Medulla oblongata (tissue), 1 donor: ENCODE data around the gene CSE1L.
"Not testable (repeated sequence)": the region's sequence is repeated elsewhere in the genome, so short reads cannot be mapped to it uniquely, and the experiment has no call there.

Source experiments
- DNase-seq: peaks from one replicate; pipeline ENCODE4 v3.0.0-alpha.2; 2015; ENCODE audit errors: extremely low spot score

The CSE1L gene

GRCh38 chr20:49074521-49074920 lies 28.4 kb downstream of the CSE1L start:
- no peak for DNase-seq

DNA sequence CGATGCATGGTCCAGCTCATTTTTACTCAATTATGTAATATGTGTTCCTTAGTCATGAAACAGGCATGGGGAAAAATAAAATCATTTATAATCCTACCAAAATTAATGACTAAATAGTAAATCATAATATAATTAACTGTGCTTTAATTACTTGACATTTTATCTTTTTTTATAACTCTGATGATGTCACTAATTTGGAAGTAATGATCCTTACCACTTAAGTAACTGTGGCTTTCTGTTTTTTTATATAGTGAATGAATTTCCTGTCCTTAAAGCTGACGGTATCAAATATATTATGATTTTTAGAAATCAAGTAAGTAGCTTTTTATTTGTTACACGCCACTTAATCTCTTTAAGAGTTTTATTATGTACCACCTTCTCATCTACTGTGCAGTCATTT lies 32.2 kb downstream of the CSE1L start:
- DNase-seq = no peak

GRCh38 chr20:49082295-49082694 lies 36.2 kb downstream of the CSE1L start:
- not testable (repeated sequence) for DNase-seq

- DNase-seq = no peak
Observed at GRCh38 chr20:49091104-49091503, 45.0 kb downstream of the CSE1L start.

GRCh38 chr20:49091762-49092161 lies 45.6 kb downstream of the CSE1L start:
- DNase-seq = no peak

DNA sequence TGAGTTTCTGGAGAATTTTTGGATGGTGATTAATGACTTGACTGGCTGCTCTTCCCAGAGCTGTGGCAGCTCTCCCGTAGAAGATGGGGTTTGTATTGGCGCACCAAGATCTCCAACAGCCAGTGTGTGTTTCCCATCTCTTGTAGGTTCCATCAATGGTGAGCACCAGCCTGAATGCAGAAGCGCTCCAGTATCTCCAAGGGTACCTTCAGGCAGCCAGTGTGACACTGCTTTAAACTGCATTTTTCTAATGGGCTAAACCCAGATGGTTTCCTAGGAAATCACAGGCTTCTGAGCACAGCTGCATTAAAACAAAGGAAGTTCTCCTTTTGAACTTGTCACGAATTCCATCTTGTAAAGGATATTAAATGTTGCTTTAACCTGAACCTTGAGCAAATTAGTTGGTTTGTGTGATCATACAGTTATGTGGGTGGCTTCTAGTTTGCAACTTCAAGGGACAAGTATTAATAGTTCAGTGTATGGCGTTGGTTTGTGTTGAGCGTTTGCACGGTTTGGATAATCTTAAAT lies 50.2 kb downstream of the CSE1L start:
- no peak for DNase-seq

GRCh38 chr20:49097159-49097558 lies 51.0 kb downstream of the CSE1L start:
- DNase-seq = no peak

DNA sequence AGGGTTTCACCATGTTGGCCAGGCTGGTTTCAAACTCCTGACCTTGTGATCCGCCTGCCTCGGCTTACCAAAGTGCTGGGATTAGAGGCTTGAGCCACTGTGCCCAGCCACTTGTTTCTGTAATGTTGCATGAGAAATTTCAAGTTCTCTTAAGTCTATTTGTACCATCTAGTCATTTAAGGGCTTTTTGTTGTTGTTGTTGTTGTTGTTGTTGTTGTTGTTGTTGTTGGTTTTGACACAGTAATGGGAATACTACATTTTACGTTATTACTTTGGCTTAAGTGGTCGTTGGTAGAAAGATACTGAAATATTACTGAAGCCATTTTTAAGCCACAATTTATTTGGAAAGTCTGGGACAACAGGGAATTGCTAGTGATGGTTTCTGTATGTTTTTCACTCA lies 52.0 kb downstream of the CSE1L start:
- DNase-seq = no peak

DNA sequence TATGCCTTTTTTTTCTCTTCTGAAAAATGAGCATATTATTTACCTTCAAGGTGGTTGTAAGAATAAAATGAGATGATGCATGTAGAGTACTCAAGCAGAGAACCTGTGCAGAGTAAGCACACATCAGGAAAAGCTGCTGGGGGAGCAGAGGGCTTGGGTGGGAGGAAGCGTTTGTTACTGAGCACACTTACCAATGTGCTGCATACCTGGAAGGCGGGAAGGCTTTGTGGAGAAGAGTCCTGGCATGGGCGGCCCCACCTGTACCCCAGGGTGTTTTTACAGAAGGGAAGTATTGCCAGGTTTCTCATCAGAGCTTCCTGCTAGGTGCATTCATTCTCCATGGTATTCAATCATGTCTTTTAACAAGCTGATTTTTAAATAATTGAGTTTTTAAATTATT lies 52.9 kb downstream of the CSE1L start:
- DNase-seq = no peak

GRCh38 chr20:49100292-49100691 lies 54.2 kb downstream of the CSE1L start:
- DNase-seq = not testable (repeated sequence)

- peak; percentile 19 for DNase-seq
Observed at GRCh38 chr20:49100972-49101371, 54.9 kb downstream of the CSE1L start.

- DNase-seq = no peak
Observed at GRCh38 chr20:49103019-49103418, 56.9 kb downstream of the CSE1L start.

DNA sequence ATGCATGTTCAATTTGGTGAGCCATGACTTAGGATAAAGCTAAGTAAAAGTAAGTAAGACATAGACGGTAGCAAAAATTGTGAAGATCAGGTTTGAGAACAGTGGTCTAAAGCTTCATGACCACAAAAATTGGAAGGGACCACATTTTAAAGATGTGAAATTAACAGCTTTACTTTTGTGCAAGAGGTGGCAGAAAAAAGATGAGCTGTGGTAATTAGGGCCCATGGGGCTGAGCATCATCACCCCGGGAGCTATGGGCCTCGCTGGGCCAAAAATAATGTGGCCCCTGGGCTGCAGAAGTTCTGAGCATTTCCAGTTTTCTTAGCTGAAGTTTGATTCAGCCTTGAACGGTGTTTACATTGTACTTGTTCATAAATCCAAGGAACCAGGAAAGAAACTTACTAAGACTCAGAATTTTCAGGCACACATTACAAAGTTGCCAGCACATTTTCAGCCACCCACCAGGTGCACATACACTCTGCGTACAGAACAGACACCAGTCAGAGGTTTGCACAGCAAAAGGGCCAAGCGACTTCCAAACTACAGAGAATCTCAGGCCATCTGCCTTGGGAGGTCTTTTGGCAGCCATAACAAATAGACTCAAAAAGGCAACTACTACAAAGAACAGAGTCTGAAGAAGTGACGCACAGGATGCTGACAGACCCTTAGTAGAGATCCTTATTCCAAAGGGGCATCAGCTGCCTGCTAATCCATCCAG lies 57.7 kb downstream of the CSE1L start:
- DNase-seq = no peak

GRCh38 chr20:49104365-49104648 lies 58.2 kb downstream of the CSE1L start:
- no peak for DNase-seq

DNA sequence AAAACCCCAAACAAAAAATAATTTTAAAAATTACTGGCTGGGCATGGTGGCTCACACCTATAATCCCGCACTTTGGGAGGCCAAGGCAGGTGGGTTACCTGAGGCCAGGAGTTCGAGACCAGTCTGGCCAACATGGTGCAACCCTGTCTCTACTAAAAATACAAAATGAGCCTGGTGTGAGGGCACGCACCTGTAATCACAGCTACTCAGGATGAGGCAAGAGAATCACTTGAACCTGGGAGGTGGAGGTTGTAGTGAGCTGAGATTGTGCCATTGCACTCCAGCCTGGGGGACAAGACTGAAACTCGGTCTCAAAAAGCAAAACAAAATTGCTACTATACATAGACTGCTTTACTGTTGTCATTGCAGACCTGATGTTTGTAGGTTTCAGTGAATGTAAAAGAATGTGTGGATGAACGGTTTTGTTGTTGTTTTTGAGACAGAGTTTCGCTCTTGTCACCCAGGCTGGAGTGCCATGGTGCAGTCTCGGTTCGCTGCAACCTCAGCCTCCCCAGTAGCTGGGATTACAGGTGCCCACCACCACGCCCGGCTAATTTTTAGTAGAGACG lies 59.0 kb downstream of the CSE1L start:
- not testable (repeated sequence) for DNase-seq

DNA sequence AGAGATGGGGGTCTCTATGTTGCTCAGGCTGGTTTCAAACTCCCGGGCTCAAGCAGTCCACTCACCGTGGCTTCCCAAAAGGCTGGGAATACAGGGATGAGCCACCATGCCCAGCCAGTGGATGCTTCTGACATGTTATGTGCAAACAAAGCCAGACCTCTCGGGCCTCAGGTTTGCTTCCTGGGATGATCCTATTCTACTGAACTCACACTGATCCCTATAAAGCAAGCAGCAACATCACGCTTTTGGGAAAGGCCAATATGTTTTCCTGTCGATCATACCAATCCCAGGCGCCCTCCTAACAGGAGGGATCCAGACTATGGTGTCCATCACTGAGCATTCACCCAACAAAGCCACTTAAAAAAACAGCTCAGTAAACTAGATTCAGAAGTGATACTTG lies 60.2 kb downstream of the CSE1L start:
- DNase-seq = no peak

GRCh38 chr20:49110767-49111694 lies 64.9 kb downstream of the CSE1L start:
- no peak for DNase-seq

GRCh38 chr20:49112596-49113274 lies 66.6 kb downstream of the CSE1L start:
- no peak for DNase-seq

- DNase-seq = no peak
Observed at GRCh38 chr20:49115564-49115963, 69.5 kb downstream of the CSE1L start.

GRCh38 chr20:49118307-49118706 lies 72.2 kb downstream of the CSE1L start:
- no peak for DNase-seq

- DNase-seq = no peak
Observed at GRCh38 chr20:49119988-49120387, 73.9 kb downstream of the CSE1L start.

DNA sequence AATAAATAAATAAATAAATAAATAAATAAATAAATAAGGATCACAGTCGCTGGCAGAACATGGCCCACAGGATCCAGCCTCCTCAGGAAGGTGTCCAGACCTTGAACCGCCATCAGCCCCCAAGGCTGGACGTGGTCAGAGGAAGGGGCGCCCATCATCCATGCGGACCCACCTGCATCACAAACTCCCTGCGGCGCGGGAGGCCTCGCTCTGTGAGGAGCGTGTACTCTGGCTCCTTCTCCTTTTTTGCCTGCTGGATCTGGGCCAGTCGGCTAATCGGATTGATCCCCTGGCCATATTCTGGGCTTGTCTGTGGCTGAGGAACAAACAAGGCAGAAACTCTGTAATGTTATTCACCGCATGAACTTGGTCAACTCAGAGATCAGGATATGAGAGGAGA lies 76.8 kb downstream of the CSE1L start:
- DNase-seq = no peak
